Aorta (tissue), 5 donors: Measurements from ENCODE around the gene MAN2A1. TPM values are rescaled to one million over a fixed set of nuclear protein-coding genes. Genes with fewer than 3 reads are reported as not detected.

ENCODE experiments used
- ATAC-seq: fragments of 200-7000 bp; cut with Tn5 transposase; one replicate; pipeline ENCODE4 v1.9.1; 2022; ENCODE audit warnings: moderate library complexity; ENCODE audit not compliant: low FRiP score
- DNase-seq, 2 donors: peaks; one replicate each; pipeline ENCODE4 v3.0.0-alpha.2; 2020
- H3K27ac ChIP-seq, 2 donors: one replicate each; pipeline ENCODE4 v1.5.1; 2013; ENCODE audit warnings: low read length in 2 of 2, mild to moderate bottlenecking in 2 of 2, moderate library complexity in 2 of 2, control low read depth in 1 of 2, inconsistent platforms in 1 of 2, low read depth in 1 of 2
- H3K27me3 ChIP-seq, 2 donors: one replicate each; pipeline ENCODE4 v1.6.1; 2013; ENCODE audit warnings: control low read depth in 1 of 2, low read length in 1 of 2, mild to moderate bottlenecking in 1 of 2, moderate library complexity in 1 of 2; ENCODE audit not compliant: insufficient read depth in 2 of 2, control insufficient read depth in 1 of 2
- H3K36me3 ChIP-seq, 2 donors: one replicate each; pipeline ENCODE4 v1.6.1; 2013; ENCODE audit warnings: control low read depth in 1 of 2, low read length in 1 of 2, mild to moderate bottlenecking in 1 of 2; ENCODE audit not compliant: insufficient read depth in 2 of 2, control insufficient read depth in 1 of 2
- H3K4me1 ChIP-seq, 2 donors: one replicate each; pipeline ENCODE4 v1.6.1; 2013; ENCODE audit warnings: low read length in 2 of 2, control low read depth in 1 of 2, mild to moderate bottlenecking in 1 of 2, moderate library complexity in 1 of 2; ENCODE audit not compliant: insufficient read depth in 2 of 2, control insufficient read depth in 1 of 2
- H3K4me3 ChIP-seq, 2 donors: one replicate each; pipeline ENCODE4 v1.5.1; 2013; ENCODE audit warnings: low read length in 2 of 2, control low read depth in 1 of 2, mild to moderate bottlenecking in 1 of 2
- H3K9me3 ChIP-seq: one replicate; pipeline ENCODE4 v1.6.1; 2013; ENCODE audit warnings: mild to moderate bottlenecking, low read length; ENCODE audit not compliant: control insufficient read depth
- WGBS, 2 donors: extraction: QIAGEN DNeasy Blood & Tissue Kit; methylation state at CpG; one replicate each; pipeline ENCODE4 v1.1.7; 2013; 5-methylcytosine and 5-hydroxymethylcytosine counted together
- intact Hi-C, 2 donors: fragments of 100-400 bp; cut with DNase I; formaldehyde crosslinking; loops; one replicate each; pipeline versions ENCODE4 v1.14.2 to v1.15.0; 2022
- polyA plus RNA-seq, 2 donors: library from polyadenylated mRNA; stranded (reverse); fragments of 200-250 nt; gene quantifications; one replicate each; pipeline ENCODE4 v1.2.3, GENCODE V29; 2013
- total RNA-seq, 2 donors: library from RNA; stranded (reverse); fragmentation: NEBNext Ultra II Directional; extraction: Animal tissue kit (Norgen Biotek cat#: 25700); gene quantifications; one replicate each; pipeline ENCODE4 v1.2.1, GENCODE V29; 2021
- donor health status: healthy with polysubstance abuse.
- donor health status: Bipolar disorder and iron deficiency.
- donor health status: DM: no; HTN: no; CAD: no.
- donor health status: DM: no; HTN: no; CAD: no.
- donor health status: DM: yes; HTN: yes; CAD: no.

MAN2A1 gene
- total and polyA plus RNA-seq, 4 donors: 14.5 to 69.7 (median 40.6) TPM

GRCh38 chr5:109653042-109653441 is 36.7 kb upstream of the MAN2A1 start:
- Histone ChIP-seq H3K4me3 (no peak overlapping the region), H3K36me3 (no peaks in the 10 kb centered on the region), H3K9me3 (no peaks in the 10 kb centered on the region), H3K4me1 (peaks cover 0 to 3% of the 10 kb centered on the region in 2 donors), H3K27ac (no peak overlapping the region), H3K27me3 (no peaks in the 10 kb centered on the region)
- WGBS, 2 donors: 46 to 66% methylated on average over 2 of the region's 2 CpGs
- intact Hi-C loops: no loop called here
- DNase-seq (no peak), ATAC-seq (no peak)

GRCh38 chr5:109653561-109654239 is 36.0 kb upstream of the MAN2A1 start:
- no peak overlapping the region for H3K4me3 ChIP-seq
- no peaks in the 10 kb centered on the region for H3K9me3 ChIP-seq
- H3K36me3 ChIP-seq: no peaks in the 10 kb centered on the region
- H3K4me1 ChIP-seq: peaks cover 0 to 3% of the 10 kb centered on the region in 2 donors
- DNase-seq: no peak
- H3K27ac ChIP-seq: no peak overlapping the region
- ATAC-seq: no peak
- intact Hi-C loops: no loop called here
- H3K27me3 ChIP-seq: no peaks in the 10 kb centered on the region
- 89 to 95% methylated on average over 3 of the region's 3 CpGs for WGBS, 2 donors

- WGBS, 2 donors: 88 to 95% methylated on average over 6 of the region's 6 CpGs
- peaks cover 0 to 3% of the 10 kb centered on the region in 2 donors for H3K4me1 ChIP-seq
- ATAC-seq (no peak), DNase-seq (no peak)
- no peaks in the 10 kb centered on the region for H3K36me3 ChIP-seq
- H3K27me3 ChIP-seq: no peaks in the 10 kb centered on the region
- H3K9me3 ChIP-seq: no peaks in the 10 kb centered on the region
- intact Hi-C loops: no loop called here
- H3K27ac ChIP-seq: no peak overlapping the region
- no peak overlapping the region for H3K4me3 ChIP-seq
Observed at GRCh38 chr5:109654455-109654854, 35.3 kb upstream of the MAN2A1 start.

- H3K9me3 ChIP-seq: no peaks in the 10 kb centered on the region
- H3K27ac ChIP-seq: no peak overlapping the region
- ATAC-seq (no peak), DNase-seq (no peak)
- H3K4me1 ChIP-seq: peaks cover 0 to 3% of the 10 kb centered on the region in 2 donors
- no peak overlapping the region for H3K4me3 ChIP-seq
- WGBS, 2 donors: 75 to 79% methylated on average over 2 of the region's 2 CpGs
- no peaks in the 10 kb centered on the region for H3K36me3 ChIP-seq
- intact Hi-C loops: no loop called here
- H3K27me3 ChIP-seq: no peaks in the 10 kb centered on the region
Observed at GRCh38 chr5:109655841-109656240, 33.9 kb upstream of the MAN2A1 start.

- Histone ChIP-seq H3K4me3 (no peak overlapping the region), H3K27ac (peak overlapping the region; percentile 74 to 91), H3K4me1 (peaks cover 0 to 3% of the 10 kb centered on the region in 2 donors), H3K36me3 (no peaks in the 10 kb centered on the region), H3K9me3 (no peaks in the 10 kb centered on the region), H3K27me3 (no peaks in the 10 kb centered on the region)
- ATAC-seq (peak; percentile 83), DNase-seq (peak; percentile 73 to 84)
- 6 to 11% methylated on average over 4 of the region's 4 CpGs for WGBS, 2 donors
- intact Hi-C loops: no loop called here
Observed at GRCh38 chr5:109656829-109657228, 32.9 kb upstream of the MAN2A1 start.

GRCh38 chr5:109659901-109660300 is 29.8 kb upstream of the MAN2A1 start:
- intact Hi-C loops: no loop called here
- H3K27ac ChIP-seq: no peak overlapping the region
- H3K9me3 ChIP-seq: no peaks in the 10 kb centered on the region
- no peaks in the 10 kb centered on the region for H3K36me3 ChIP-seq
- peaks cover 0 to 3% of the 10 kb centered on the region in 2 donors for H3K4me1 ChIP-seq
- 71 to 86% methylated on average over 1 of the region's 1 CpG for WGBS, 2 donors
- H3K4me3 ChIP-seq: no peak overlapping the region
- no peak for ATAC-seq
- H3K27me3 ChIP-seq: no peaks in the 10 kb centered on the region
- DNase-seq: no peak

GRCh38 chr5:109660301-109660700 is 29.4 kb upstream of the MAN2A1 start:
- H3K27ac ChIP-seq: no peak overlapping the region
- intact Hi-C loops: no loop called here
- WGBS, 2 donors: 36 to 37% methylated on average over 5 of the region's 5 CpGs

GRCh38 chr5:109668237-109668636 is 21.5 kb upstream of the MAN2A1 start:
- ATAC-seq (no peak), DNase-seq (no peak)
- Histone ChIP-seq H3K4me3 (no peak overlapping the region), H3K27me3 (no peaks in the 10 kb centered on the region), H3K9me3 (no peaks in the 10 kb centered on the region), H3K27ac (no peak overlapping the region), H3K4me1 (no peaks in the 10 kb centered on the region), H3K36me3 (no peaks in the 10 kb centered on the region)
- WGBS, 2 donors: 87 to 90% methylated on average over 5 of the region's 5 CpGs
- intact Hi-C loops: no loop called here

More at GRCh38 chr5:109660301-109660700, 29.4 kb upstream of the MAN2A1 start:
- Histone ChIP-seq H3K4me1 (peaks cover 0 to 3% of the 10 kb centered on the region in 2 donors), H3K4me3 (no peak overlapping the region), H3K27me3 (no peaks in the 10 kb centered on the region), H3K36me3 (no peaks in the 10 kb centered on the region), H3K9me3 (no peaks in the 10 kb centered on the region)
- DNase-seq (no peak), ATAC-seq (no peak)

GRCh38 chr5:109668668-109669422 is 20.9 kb upstream of the MAN2A1 start:
- Histone ChIP-seq H3K27ac (no peak overlapping the region), H3K36me3 (no peaks in the 10 kb centered on the region), H3K9me3 (no peaks in the 10 kb centered on the region), H3K27me3 (no peaks in the 10 kb centered on the region), H3K4me3 (no peak overlapping the region), H3K4me1 (no peaks in the 10 kb centered on the region)
- ATAC-seq (no peak), DNase-seq (no peak)
- intact Hi-C loops: no loop called here
- 70 to 81% methylated on average over 4 of the region's 4 CpGs for WGBS, 2 donors
